PC-3 (cell line): ENCODE data around the gene UBQLN4.

Source experiments
- EZH2 ChIP-seq: fragments of 300-600 bp; sonication (generic); IDR thresholded peaks from one replicate; pipeline ENCODE4 v1.6.1; 2017; ENCODE audit warnings: antibody characterized with exemption, mild to moderate bottlenecking, low read length; ENCODE audit not compliant: unreplicated experiment
- TF ChIP-seq, protein P1 (sequence below): fragments of 300-600 bp; sonication (generic); conservative IDR thresholded peaks from 2 replicates; pipeline ENCODE4 v1.5.1; 2017; ENCODE audit warnings: antibody characterized with exemption, low read depth, mild to moderate bottlenecking, low read length

DNA sequence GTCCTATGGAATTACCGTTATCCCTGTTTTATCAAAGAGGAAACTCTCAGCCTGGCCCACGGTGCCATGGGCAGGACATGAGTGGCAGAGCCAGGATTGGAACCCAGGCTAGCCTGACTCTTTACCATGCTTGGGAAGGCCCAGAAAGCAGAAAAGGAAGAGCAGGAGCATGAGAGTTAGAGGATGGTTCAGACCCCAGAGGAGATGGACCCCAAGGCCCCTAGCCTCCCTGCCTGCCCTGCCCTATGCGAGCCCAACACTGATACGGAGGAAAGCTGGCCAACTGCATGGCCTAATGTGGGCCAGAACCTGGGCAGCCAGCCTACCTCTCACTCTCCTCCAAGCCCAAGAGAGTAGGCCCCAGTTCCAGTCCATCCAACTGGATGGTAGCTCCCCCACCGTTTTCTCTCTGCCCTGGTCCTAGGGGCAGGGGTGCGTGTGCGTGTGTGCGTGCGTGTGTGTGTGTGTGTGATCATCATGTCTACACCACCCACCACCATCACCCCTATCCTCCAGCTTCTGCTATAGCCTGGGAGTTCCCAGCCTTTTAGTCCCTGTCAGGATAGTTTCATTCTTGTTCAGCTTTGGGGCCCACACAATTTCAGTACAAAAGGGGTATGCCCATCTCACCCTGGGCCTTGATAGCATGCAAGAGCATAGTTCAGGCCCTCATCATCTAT, 44.0 kb upstream of the UBQLN4 start:
- TF ChIP-seq, protein P1, sequence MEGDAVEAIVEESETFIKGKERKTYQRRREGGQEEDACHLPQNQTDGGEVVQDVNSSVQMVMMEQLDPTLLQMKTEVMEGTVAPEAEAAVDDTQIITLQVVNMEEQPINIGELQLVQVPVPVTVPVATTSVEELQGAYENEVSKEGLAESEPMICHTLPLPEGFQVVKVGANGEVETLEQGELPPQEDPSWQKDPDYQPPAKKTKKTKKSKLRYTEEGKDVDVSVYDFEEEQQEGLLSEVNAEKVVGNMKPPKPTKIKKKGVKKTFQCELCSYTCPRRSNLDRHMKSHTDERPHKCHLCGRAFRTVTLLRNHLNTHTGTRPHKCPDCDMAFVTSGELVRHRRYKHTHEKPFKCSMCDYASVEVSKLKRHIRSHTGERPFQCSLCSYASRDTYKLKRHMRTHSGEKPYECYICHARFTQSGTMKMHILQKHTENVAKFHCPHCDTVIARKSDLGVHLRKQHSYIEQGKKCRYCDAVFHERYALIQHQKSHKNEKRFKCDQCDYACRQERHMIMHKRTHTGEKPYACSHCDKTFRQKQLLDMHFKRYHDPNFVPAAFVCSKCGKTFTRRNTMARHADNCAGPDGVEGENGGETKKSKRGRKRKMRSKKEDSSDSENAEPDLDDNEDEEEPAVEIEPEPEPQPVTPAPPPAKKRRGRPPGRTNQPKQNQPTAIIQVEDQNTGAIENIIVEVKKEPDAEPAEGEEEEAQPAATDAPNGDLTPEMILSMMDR = no peak
- no peak for TF ChIP-seq EZH2
